HEK293T (cell line): ENCODE results near the gene PCF11.

Source experiments
- FOXK2 ChIP-seq: fragments of 450-650 bp; IDR thresholded peaks from 2 replicates; pipeline ENCODE4 v1.6.1; 2016; ENCODE audit warnings: mild to moderate bottlenecking
- FOXM1 ChIP-seq: fragments of 450-650 bp; IDR thresholded peaks from 2 replicates; pipeline ENCODE4 v1.6.1; 2017; ENCODE audit warnings: mild to moderate bottlenecking, borderline replicate concordance
- SUZ12 ChIP-seq: fragments of 450-650 bp; IDR thresholded peaks from 2 replicates; pipeline ENCODE4 v1.6.1; 2016; ENCODE audit warnings: mild to moderate bottlenecking
- TARDBP ChIP-seq: fragments of 450-650 bp; IDR thresholded peaks from 2 replicates; pipeline ENCODE4 v1.6.1; 2016
- ZNF384 ChIP-seq: fragments of 450-650 bp; IDR thresholded peaks from 2 replicates; pipeline ENCODE4 v1.6.1; 2016
- TF ChIP-seq, protein P1 (sequence below): fragments of 450-650 bp; IDR thresholded peaks from 2 replicates; pipeline ENCODE4 v1.6.1; 2016

DNA sequence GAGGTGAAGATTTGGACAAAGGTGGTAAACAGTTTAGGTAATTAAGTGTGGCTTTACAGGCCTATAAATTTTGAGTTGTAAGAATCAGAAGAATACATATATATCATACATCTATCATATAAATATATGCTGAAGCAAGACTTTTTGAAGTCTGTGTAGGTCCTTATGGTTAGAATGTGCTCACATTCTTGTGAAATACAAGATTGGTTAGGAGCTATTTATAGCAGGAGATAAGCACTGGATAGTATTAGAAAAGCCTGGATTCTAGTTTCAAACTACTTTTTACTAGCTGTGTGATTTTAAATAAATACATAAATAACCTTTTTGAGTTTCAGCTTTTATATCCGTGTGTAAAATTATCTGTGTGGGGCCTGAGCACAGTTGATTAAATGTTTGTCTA is 78.9 kb downstream of the PCF11 start:
- TF ChIP-seq SUZ12, result no peak
- TF ChIP-seq ZNF384, result no peak
- no peak for TF ChIP-seq TARDBP
- no peak for TF ChIP-seq FOXM1
- TF ChIP-seq, protein P1, sequence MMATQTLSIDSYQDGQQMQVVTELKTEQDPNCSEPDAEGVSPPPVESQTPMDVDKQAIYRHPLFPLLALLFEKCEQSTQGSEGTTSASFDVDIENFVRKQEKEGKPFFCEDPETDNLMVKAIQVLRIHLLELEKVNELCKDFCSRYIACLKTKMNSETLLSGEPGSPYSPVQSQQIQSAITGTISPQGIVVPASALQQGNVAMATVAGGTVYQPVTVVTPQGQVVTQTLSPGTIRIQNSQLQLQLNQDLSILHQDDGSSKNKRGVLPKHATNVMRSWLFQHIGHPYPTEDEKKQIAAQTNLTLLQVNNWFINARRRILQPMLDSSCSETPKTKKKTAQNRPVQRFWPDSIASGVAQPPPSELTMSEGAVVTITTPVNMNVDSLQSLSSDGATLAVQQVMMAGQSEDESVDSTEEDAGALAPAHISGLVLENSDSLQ, result no peak
- TF ChIP-seq FOXK2, result no peak
